Activated T-cell treated with anti-CD3 and anti-CD28 coated beads for 1 hour (primary cell): ENCODE measurements around the gene ATRN.

ENCODE experiments used
- DNase-seq: peaks from one replicate; pipeline ENCODE4 v3.0.0-alpha.2; 2020; ENCODE audit warnings: low read depth

ATRN gene

DNA sequence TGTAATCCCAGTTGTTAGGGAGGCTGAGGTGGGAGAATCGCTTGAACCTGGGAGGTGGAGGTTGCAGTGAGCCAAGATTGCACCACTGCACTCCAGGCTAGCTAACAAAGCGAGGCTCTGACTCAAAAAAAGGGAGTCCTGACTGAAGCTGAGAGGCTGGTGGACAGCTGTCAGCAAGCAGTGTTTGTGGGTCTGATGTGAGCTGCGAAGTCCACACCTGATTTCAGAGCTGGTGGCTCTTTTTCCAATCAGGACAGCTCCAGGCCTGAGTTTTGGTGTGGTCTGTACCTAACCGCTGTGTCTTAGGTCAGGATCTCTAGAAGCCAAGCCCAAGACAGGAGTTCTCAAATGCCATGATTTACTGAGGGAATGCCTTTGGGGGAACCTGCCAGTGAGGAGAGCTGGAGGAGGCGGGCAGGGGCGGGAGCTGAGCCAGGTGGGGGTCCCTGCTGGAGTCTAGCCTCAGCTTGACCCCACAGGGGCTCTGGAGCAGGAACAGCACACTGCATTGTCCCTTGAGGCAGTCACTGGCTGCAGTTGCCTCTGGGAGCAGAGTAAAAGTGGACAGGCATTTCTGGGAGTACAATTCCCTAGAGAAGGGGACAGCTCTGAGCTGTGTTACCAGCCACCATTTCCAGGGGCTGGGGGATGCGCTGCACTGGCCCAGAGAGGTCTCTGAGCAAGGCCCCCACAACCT, 187.3 kb downstream of the ATRN start:
- no peak for DNase-seq

DNA sequence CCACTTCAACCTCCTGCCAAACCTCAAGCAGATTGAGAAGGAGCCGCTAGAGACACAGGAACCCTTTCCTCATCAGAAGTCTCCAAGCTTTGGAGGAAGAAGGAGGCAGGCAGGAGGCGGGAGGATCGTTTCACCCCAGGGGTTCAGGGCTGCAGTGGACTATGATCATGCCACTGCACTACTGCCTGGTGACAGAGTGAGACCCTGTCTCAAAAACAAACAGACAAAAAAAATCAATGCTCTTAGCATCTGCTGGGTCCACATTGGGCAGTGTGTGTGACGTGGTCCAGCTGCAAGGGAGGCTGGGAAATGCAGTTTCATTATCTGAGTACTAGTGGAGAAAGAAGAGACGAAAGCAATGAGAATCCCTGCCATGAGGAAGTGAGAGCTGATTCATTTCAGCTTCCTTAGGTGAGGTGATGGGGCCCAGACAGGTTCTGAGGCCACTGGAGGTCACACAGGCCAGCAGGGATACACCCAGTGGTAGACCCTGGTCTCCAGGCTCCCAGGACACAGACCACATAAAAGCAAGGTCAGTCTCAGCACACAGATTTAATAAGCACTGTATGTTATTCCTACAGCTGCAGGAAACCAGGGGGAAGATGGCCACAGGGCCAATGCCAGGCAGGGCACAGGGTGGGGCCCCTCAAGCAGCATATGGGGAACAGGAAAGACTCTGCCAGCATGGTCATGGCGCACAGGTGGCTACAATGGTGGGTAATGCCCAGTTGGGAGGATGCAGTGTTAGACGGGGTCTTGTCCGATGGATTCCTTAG, 188.1 kb downstream of the ATRN start:
- DNase-seq: no peak

- DNase-seq: no peak
Observed at GRCh38 chr20:3659492-3660261, 188.9 kb downstream of the ATRN start.

GRCh38 chr20:3660262-3661059, 189.6 kb downstream of the ATRN start:
- no peak for DNase-seq

- DNase-seq: no peak
Observed at GRCh38 chr20:3661060-3661813, 190.4 kb downstream of the ATRN start.

GRCh38 chr20:3661814-3662665, 191.2 kb downstream of the ATRN start:
- DNase-seq: no peak

- DNase-seq: no peak
Observed at GRCh38 chr20:3663031-3663701, 192.3 kb downstream of the ATRN start, which contains the start of gene GFRA4. GFRA4 (minus strand) TSS chr20:3663399; CDS start chr20:3663399, 0 bp downstream.

DNA sequence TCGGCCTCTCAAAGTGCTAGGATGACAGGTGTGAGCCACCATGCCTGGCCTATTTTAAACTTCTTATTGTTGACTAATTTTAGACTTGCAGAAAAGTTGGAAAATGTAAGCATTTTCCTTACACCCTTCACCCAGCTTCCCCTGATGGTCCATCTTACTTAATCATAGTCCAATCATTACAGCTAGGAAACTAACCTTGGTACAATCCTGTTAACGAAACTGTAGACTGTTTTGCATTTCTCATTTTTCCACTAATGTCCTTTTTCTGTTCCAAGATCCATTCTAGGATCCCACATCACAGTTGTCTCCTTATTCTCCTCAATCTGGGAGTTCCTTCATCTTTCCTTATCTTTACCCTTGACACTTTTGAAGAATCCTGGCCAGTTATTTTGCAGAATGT, 193.0 kb downstream of the ATRN start:
- DNase-seq: no peak

DNA sequence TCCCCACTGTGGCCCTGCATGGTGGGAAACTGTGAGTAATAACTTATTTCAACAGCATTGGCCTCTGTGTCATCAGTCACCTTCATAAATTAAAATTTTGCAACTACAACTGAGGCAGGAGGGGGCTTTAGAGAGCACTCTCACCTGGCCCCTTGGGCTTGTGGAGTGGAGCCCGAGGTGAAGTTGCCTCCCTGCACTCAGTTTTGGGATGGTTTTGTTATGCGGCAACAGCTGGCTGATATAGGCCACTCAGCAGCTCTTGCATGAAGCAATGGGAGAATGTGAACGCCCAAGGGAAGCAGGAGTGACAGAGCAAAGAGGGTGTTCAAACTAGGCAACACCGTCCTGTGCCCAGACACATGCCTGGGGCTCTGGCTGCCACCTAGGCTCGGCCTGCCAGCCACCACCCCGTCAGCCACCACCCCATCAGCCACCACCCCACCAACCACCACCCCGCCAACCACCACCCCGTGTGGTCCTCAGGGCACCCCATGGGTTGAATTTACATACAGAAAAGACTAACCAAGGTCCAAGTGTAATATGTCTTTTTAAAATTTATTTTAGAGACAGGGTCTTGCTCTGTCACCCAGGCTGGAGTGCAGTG, 196.7 kb downstream of the ATRN start:
- DNase-seq: no peak

GRCh38 chr20:3669710-3670367, 199.0 kb downstream of the ATRN start:
- DNase-seq: no peak

GRCh38 chr20:3670511-3670910, 199.7 kb downstream of the ATRN start:
- no peak for DNase-seq

GRCh38 chr20:3670945-3671344, 200.1 kb downstream of the ATRN start:
- no peak for DNase-seq

GRCh38 chr20:3671986-3672546, 201.2 kb downstream of the ATRN start:
- no peak for DNase-seq

DNA sequence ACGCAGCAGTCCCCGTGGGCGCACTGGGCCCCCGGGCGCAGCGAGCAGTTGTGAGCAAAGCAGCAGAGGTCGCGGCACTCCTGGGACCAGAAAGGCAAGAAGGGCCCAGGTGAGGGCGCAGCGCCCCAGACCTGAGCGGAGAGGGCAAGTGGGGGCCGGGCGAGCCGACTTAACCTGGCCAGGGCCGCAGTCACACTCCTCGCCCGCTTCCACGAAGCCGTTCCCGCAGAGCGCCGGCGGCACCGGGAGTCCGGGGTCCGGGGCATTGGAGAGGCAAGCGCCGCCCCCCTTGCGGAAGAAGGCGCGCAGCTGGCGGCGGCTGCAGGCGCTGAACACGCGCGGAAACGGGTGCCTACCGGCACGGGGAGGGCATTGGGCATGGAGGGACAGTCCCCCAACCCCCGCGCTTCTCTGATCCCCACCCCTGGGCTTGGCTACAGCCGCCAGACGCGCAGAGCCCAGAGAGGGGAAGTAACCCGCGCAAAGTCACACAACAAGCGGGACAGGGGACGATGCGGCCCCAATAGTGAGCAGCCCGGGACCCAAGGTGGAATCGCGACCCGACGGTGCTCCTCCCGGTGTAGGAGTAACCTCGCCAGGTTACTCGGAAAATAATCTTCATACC, 201.8 kb downstream of the ATRN start:
- no peak for DNase-seq

DNA sequence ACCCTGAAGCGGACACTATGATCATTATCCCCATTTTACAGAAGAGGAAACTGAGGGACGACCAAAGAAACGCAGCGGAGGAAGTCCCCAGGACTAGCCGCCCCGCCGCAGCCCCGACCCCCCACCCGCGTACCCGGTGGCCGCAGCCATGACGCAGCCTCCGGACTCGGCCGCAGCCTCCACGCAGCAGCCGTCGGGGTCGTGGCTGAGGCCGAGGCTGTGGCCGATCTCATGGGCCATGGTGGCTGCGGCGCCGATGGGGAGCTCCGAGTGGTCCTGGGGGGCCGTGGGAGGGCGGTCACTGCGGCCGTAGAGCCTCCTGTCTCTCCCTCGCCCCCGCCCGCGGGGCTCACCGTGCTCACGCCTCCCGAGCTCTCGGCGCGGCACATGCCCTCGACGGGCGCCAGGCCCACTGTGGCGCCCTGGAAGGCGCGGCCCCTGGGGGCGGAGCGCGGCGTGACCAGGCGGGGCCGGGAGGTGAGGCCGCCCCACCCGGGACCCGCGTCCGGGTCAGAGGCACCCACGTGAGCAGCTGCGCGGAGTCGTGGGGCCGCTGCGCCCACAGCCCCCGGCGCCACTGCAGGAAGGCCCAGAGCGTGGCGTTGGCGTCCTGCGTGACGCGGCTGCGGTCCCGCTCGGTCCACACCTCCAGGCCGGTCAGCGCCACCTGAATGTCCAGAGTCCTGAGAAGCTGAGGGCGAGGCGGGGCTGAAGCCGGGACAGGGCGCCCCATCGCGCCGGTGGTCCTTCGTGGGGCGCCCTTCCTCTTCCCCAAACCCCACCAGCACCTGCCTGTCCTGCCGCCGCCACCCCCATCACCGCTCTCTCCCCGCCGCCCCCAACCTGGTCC, 202.6 kb downstream of the ATRN start:
- DNase-seq: no peak

DNA sequence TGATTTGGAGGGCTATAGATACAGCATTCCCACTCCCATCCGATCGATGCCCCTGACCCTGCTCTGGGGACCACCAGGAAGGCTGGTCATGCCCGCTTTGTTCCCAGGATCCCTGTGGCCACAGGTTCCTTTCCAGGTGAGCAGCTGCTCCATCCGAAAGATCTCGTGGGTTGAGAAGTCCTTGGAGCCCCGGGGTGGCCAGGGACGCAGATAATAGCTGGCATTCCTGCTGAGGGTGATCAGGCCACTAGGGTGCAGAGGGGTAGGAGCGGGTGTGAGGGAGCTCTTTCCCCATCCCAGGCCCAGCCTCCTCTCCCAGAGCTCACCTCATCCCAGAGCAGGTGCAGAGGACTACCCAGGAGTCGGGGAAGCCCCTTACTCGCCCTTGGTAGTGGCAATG, 203.6 kb downstream of the ATRN start:
- no peak for DNase-seq
